ENCODE results near the gene EPAS1.

EPAS1 gene

GRCh38 chr2:46413631-46414030 lies 116.4 kb downstream of the EPAS1 start:
- no peak for DNase-seq

- no peak for DNase-seq
Measured at GRCh38 chr2:46414701-46415100, 117.5 kb downstream of the EPAS1 start.

DNA sequence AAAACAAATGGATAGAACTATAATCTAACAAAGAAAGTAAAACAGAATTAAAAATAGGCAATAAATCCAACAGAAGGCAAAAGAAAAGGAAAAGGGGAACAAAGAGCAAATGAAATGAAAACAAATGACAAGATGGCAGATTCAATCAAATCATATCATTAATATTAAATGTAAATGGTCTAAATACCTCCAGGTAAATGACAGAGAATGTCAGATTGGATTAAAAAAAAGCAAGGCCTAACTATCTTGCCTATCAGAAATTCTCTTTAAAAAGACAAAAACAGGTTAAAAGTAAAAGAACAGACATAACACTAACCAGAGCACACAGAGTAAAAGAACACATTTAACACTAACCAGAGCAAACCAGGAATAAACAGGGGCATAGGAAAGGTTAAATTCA lies 119.1 kb downstream of the EPAS1 start:
- DNase-seq = no peak

DNA sequence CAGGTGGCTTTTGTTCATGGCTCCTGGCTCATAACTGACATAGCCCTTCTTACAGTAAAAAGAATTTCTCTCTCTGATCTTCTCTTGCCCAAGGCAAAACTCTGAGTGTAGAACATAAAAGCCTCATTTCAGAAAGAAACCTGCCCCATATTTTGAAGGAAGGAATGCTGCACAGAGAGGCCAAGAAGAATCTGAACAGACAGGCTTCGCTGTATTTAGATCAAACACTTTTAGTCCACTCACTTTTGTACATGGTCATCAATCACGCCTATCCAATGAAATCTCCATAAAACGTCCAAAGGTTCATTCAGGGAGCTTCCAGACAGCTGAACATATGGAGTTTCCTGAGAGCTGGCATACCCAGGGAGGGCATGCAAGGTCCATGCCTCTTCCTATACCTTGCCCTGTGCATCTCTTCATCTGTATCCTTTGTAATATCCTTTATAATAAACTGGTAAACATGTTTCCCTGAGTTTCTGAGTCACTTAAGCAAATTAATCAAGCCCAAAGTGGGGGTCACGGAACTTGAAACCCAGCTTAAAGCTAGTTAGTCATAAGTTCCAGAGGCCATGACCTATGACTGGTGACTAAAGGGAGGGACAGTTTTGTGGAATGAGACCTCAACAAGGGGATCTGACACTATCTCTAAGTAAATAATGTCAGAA lies 119.7 kb downstream of the EPAS1 start:
- no peak for DNase-seq

GRCh38 chr2:46420945-46421344 lies 123.7 kb downstream of the EPAS1 start:
- DNase-seq = no peak

- DNase-seq = no peak
Measured at GRCh38 chr2:46421361-46421760, 124.2 kb downstream of the EPAS1 start.

- DNase-seq = no peak
Measured at GRCh38 chr2:46422717-46423394, 125.6 kb downstream of the EPAS1 start.

DNA sequence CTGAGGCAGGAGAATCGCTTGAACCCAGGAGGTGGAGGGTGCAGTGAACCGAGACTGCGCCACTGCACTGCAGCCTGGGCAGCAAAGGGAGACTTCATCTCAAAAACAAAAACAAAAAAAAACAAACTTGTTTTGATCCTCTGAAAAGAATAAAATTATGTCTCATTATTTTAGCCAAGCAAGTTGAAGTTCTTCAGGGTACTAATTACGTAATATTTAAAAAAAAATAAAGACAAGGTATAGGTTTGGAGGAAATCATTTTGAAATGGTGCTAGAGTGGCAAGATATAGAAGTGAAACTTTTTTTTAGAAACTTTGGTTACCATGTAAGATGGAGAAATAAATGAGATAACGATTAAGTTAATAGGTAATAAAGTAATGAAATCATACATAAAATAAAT lies 127.7 kb downstream of the EPAS1 start:
- no peak for DNase-seq

DNA sequence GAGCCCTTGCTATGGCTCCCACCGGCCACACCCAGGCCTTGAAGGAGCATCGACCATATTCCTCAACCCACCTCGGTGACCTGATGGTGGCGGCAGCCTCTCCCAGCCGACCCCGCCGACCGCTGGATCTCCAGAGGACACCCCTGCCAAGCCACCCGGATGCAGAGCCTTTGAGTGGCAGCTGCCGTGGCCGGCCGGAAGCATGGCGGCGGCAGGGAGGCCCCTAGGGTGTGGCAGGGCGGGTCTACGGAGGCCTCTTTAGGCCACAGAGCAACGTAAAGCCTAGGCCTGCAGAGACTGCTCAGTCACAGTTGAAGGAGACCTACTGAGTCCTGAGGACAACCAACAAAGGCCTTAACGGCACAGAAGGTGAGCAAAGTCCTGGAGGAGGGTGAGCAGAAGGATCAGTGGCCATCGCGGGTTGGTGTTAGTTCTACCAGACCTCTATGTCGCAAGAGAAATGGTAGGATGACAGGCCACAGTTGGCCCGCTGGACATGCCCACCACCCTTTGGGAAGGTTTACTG lies 131.8 kb downstream of the EPAS1 start:
- no peak for DNase-seq

DNA sequence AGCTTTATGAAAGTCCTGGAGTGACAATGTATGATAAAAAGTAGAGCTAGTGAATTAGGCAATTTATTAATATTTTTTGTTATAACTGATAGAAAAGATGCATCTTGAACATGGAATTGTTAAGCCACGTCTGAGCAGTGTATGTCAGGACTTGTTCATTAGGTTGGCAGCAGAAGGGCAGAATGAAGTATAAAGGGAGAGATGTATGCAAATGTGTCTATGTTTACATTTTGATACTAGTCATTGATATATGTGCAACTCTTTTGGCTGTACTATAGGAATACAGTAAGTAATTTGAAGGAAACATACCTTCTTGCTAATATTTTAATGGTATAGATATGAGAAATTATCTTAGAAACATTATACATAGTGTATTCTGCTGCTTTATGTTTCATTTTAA lies 133.2 kb downstream of the EPAS1 start:
- no peak for DNase-seq

DNA sequence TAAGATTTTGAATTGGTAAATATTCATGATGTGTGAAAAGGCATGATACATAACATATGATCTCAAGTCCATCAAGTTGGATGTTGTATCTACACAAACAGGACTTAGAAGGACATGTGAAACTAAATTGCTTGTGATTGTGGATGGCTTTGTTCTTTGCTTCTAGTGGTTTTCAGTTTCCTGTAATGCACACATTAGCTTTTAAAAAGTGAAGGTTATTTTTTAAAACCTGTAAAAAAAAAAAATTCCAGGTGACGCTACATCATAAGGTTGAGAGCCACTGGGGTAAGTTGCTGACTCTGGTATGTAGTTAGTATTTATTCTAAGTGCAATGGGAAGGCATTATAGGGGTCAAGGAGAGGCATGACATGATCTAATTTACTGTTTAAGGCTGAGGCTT lies 133.8 kb downstream of the EPAS1 start:
- DNase-seq = no peak

GRCh38 chr2:46431481-46432235 lies 134.5 kb downstream of the EPAS1 start:
- no peak for DNase-seq

DNA sequence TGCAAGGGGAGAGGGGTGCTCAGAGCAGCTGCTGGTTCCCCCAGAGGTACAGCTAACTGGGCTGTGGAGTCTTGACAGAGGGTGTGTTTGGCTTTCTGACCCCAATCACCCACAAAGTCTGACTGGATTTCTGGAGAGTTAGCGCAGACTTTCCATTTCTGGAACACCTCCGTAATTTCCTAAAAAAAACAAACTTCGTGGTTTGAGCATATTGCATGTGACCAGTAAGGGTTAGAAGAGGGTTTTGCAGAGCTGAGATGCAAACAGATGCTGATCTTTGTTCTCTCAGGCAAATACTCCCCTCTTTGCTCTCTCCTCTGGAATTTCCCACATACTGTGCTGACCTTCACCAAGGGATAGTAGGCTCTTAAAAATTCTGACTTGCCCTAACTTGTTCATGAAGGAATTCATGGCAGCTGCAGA lies 137.7 kb downstream of the EPAS1 start:
- no peak for DNase-seq

DNA sequence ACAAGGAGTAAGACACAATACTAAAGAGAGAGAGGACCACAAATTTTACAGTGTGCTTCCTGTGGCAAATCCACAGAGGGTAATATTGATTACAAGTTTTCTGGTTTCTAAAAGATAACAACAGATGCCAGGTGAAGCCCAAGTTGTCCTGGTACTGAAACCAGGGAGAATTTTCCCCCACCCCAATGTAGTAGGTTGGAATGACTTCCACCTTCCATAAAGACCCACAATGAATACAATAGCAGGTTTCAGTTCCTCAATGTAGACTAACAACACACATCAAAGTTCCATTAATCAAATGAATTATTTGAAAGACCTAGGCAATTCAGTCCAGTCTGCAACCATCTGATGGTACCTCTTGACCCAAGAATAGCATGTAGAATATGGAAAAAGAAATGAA lies 138.1 kb downstream of the EPAS1 start:
- no peak for DNase-seq

DNA sequence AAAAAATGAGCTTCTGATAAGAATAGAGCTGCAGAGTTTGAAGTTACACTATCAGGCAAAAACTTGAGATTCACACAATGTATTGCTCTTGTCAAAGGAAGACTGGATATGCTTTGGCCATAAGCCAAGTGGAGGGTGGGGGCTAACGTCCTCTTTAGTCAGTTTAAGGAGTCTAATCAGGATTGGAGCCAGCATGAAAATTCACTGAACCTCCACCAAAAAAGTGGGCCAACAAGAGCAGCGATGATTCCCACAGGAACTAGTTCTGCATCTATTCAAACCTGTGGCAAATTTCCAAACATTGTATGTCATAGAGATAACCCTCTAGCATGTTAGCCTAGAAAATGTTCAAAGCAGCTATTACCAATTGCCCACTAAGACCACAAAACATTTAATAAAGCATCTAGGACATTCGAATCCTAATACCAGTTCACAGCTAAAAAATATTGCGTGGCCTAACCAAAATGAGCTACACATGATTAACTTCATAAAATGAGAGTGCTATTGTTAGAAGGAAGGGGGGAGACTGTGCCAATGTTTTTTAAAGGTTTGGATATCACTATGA lies 138.7 kb downstream of the EPAS1 start:
- no peak for DNase-seq

Data from DMS79 treated with DMSO at 0.1 percent for 48 hours (cell line).